B cell (primary cell): ENCODE data around the gene USP50.

Source experiments
- CTCF ChIP-seq: fragments of 200-600 bp; IDR thresholded peaks from one replicate; pipeline ENCODE4 v1.8.0; 2022; ENCODE audit warnings: antibody characterized with exemption, mild to moderate bottlenecking
- EZH2 ChIP-seq: IDR thresholded peaks from 2 replicates; pipeline ENCODE4 v1.6.1; 2012; ENCODE audit warnings: borderline replicate concordance, low read depth, mild to moderate bottlenecking, moderate library complexity, low read length; ENCODE audit not compliant: insufficient read depth, poor library complexity, severe bottlenecking

GRCh38 chr15:50542887-50543210 is 3.6 kb downstream of the USP50 start:
- TF ChIP-seq CTCF (no peak), EZH2 (no peak)
